22Rv1 (cell line): ENCODE results near the gene BANP.
"Not testable (repeated sequence)": the region's sequence is repeated elsewhere in the genome, so short reads cannot be mapped to it uniquely, and the experiment has no call there.

Experiments
- H3K27ac ChIP-seq: fragments of 450-650 bp; 2 replicates; pipeline ENCODE4 v1.5.1; 2017
- ZFX ChIP-seq: fragments of 450-650 bp; IDR thresholded peaks from 2 replicates; pipeline ENCODE4 v1.6.1; 2017; ENCODE audit warnings: antibody characterized with exemption, borderline replicate concordance
- TF ChIP-seq, protein P1 (sequence below): fragments of 450-650 bp; IDR thresholded peaks from 2 replicates; pipeline ENCODE4 v1.5.1; 2017; ENCODE audit warnings: mild to moderate bottlenecking

Gene BANP

DNA sequence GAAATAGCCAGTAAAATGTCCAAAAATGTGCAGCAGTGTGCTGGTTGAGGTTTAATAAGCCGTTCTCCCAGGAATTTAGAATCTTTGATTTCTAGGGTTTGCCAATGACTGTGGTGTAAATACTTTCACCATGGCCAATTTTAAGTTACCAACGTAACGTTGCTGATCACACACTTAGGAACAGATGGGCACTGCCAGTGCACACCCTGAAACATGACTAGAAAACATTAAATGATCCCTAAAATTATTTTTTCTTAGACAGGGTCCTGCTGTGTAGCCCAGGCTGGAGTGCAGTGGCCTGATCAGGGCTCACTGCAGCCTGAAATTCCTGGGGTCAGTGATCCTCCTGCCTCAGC is 18.1 kb upstream of the BANP start:
- H3K27ac ChIP-seq = no peak overlapping the region
- TF ChIP-seq, protein P1, sequence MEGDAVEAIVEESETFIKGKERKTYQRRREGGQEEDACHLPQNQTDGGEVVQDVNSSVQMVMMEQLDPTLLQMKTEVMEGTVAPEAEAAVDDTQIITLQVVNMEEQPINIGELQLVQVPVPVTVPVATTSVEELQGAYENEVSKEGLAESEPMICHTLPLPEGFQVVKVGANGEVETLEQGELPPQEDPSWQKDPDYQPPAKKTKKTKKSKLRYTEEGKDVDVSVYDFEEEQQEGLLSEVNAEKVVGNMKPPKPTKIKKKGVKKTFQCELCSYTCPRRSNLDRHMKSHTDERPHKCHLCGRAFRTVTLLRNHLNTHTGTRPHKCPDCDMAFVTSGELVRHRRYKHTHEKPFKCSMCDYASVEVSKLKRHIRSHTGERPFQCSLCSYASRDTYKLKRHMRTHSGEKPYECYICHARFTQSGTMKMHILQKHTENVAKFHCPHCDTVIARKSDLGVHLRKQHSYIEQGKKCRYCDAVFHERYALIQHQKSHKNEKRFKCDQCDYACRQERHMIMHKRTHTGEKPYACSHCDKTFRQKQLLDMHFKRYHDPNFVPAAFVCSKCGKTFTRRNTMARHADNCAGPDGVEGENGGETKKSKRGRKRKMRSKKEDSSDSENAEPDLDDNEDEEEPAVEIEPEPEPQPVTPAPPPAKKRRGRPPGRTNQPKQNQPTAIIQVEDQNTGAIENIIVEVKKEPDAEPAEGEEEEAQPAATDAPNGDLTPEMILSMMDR = no peak
- TF ChIP-seq ZFX = no peak

DNA sequence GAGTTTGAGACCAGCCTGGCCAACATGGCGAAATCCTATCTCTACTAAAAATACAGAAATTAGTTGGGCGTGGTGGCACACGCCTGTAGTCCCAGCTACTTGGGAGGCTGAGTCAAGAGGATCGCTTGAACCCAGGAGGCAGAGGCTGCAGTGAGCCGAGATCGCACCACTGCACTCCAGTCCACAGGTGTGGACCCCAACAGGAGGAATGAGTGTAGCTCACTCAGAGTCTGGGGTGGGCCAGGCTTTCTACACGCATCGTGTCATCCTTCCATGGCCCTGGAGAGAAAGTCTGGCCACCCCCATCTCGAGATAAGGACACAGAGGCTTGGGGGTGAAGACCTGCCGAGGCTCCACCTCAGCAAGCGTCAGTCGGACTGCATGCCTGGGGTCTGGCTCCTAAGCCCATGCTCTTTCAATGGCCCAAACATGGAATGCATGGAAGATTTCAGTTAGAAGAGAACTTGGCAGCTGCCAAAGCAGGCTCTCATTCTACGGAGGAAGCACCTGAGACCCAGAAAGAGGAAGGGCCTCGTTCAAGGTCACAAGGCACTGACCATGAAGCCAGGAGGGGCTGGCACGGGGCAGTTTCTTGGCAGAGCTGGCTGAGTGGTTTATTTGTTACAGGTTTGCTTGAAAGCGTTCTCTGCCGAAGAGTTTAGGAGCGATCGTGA is 16.3 kb upstream of the BANP start:
- H3K27ac ChIP-seq = not testable (repeated sequence)

DNA sequence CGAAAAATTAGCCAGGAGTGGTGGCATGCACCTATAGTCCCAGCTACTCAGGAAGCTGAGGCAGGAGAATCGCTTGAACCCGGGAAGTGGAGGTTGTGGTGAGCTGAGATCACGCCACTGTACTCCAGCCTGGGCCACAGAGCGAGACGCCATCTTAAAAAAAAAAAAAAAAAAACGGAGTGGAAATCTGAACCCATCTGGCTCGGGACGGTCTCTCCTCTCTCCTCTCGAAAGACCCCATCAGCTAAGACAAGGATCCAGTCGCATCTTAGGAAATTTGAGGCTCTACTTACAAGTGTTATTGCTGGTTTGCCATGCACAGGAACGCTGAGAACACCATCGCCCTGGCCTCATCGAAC is 15.2 kb upstream of the BANP start:
- H3K27ac ChIP-seq = not testable (repeated sequence)

DNA sequence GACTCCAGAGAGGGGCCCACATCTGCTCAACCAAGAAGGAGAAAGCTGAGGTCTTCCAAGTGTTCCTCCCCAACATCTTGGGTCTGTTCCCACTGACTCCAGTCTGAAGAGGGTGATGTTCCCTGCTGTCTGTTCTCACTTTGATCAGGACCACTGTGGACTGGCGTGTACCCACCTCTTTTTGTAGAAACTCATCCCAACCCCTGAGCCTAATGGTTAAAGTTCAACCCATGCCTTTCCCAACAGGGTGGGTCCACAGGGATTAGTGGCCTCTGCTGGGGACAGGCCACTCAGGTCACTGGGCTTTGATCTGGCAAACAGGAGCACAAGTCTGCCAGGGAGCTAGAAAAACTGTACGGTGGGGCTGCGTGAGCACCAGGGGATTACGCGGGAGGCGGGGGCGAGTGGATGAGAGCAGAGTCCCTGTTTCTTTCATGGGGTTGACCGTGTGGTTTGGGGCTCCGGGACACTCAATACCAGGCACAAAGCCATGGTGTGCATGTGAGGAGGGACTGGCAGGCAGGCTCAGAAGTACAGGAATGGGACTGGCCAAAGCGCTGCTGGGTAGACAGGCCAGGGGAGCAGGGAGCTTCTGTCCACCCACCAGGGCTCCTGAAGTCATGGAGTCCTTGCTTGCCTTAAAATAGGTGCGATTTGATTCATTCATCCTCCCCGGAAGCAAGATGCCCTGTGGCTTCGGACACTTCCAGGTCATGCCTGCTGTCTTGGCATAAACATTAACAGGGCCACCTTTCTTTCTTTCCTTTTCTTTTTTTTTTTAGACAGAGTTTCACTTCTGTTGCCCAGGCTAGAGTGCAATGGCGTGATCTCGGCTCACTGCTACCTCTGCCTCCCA is 14.6 kb upstream of the BANP start, which contains the start of gene CA5A:
Gene CA5A, minus strand, starts transcription at position 155 of the 856 bp plus-strand sequence. Its CDS starts 79 bp downstream, at position 76.
- no peak for TF ChIP-seq ZFX
- TF ChIP-seq, protein P1 = no peak
- H3K27ac ChIP-seq = no peak within 1 kb of the TSS

DNA sequence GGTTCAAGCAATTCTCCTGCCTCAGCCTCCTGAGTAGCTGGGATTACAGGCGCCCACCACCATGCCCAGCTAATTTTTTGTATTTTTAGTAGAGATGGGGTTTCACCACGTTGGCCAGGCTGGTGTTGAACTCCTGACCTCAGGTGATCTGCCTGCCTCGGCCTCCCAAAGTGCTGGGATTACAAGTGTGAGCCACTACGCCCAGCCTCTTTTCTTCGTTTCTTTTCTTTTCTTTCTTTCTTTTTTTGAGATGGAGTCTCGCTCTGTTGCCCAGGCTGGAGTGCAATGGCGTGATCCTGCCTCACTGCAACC is 14.0 kb upstream of the BANP start:
- not testable (repeated sequence) for H3K27ac ChIP-seq

DNA sequence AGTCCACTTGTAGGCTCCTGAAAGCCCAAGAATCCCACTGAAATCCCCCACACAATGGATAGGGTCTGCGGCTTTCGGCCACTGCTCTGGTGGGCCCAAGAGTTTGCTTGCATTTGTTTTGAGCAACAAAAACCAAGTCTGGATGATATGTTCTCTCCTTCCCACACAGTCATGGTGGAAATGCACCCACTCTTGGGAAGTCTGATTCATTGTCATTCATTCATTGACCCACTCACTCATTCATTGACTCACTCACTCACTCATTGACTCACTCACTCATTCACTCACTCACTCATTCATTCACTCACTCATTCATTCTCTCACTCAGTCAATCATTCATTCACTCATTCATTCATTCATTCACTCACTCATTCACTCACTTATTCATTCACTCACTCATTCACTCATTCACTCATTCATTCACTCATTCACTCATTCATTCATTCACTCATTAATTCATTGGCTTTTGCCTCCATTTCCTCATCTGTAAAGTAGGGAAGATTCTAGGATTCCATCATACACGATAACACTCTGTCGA is 12.8 kb upstream of the BANP start:
- H3K27ac ChIP-seq = no peak overlapping the region
- TF ChIP-seq, protein P1 = no peak
- TF ChIP-seq ZFX = no peak

DNA sequence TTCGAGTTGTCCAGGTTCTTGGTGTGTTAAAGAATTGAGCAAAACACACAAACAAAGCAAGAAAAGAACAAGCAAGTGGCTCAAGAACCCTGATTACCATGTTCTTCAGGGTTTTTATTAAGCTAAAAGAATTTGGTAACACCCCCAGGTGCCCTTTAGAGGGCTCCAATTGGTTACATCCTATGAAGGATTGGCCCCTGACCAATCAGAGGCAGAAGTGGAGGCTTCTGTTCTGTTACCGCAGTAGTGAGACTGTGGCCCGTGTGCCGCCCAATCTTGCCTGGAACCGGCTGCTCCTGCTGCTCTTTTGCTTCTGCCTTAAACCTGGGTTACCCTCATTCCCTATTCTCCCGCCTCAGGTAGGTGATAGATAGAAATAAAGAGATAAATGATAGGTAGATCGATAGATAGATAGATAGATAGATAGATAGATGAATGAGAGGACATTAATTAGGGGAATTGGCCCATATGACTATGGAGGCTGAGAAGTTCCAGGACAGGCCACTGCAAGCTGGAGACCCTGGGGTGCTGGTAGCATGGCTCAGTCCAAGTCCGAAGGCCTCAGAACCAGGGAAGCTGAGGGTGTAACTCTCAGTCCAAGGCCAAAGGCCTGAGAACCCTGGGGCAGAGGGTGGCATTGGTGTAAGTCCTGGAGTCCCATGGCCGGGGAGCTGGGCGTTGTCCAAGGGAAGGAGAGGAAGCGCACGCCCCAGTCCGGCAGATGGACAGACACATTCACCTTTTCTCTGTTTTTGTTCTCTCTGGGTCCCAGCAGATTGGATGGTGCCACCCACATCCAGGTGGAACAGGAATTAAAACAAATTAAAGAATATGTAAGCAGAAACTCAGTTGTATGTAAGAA is 11.4 kb upstream of the BANP start:
- TF ChIP-seq ZFX = no peak
- TF ChIP-seq, protein P1 = no peak
- H3K27ac ChIP-seq = no peak overlapping the region

DNA sequence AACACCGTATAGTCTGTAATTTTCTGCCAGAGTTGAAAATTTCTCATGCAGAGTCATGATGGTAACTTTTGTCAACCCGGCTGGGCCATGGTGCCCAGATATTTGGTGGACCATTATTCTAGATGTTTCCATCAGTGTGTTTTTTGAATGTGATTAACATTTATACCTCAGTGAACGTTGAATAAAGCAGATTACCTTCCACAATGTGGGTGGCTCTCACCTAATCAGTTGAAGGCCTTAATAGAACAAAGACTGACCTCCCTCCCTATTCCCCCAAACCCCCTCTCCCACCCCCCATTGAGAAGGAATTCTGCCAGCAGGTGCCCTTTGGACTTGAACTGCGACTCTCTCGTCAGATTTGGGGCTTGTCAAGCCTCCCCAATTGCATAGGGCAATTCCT is 8.6 kb upstream of the BANP start:
- no peak for TF ChIP-seq ZFX
- TF ChIP-seq, protein P1 = no peak
- H3K27ac ChIP-seq = no peak overlapping the region
